HL-60/S4 treated with retinoic acid at 250 ng/mL for 4 days and 3 days (cell line): ENCODE results near the gene FOSL2.

Experiments used
- in situ Hi-C: fragments of 300-500 bp; cut with MboI; formaldehyde crosslinking; loops from 2 replicates; pipeline ENCODE4 v1.7.0; 2022; ENCODE audit warnings: low sequenced_read_pairs

FOSL2 gene

GRCh38 chr2:28393114-28393836 is 617 bp downstream of the FOSL2 start:
- in situ Hi-C loops = no loop called here

- in situ Hi-C loops = no loop called here
These were observed 1.7 kb downstream of the FOSL2 start for GRCh38 chr2:28394331-28394877.

GRCh38 chr2:28394997-28395333 is 2.3 kb downstream of the FOSL2 start:
- in situ Hi-C loops = no loop called here

GRCh38 chr2:28395334-28396061 is 2.8 kb downstream of the FOSL2 start:
- in situ Hi-C loops = no loop called here

GRCh38 chr2:28397043-28397381 is 4.4 kb downstream of the FOSL2 start:
- in situ Hi-C loops = no loop called here

GRCh38 chr2:28398101-28398834 is 5.6 kb downstream of the FOSL2 start:
- in situ Hi-C loops = no loop called here

- in situ Hi-C loops = no loop called here
These were observed 6.6 kb downstream of the FOSL2 start for GRCh38 chr2:28399289-28399688.

- in situ Hi-C loops = no loop called here
These were observed 7.3 kb downstream of the FOSL2 start for GRCh38 chr2:28399956-28400355.

GRCh38 chr2:28400419-28400818 is 7.8 kb downstream of the FOSL2 start:
- in situ Hi-C loops = no loop called here

GRCh38 chr2:28400921-28401320 is 8.3 kb downstream of the FOSL2 start:
- in situ Hi-C loops = no loop called here

- in situ Hi-C loops = no loop called here
These were observed 8.8 kb downstream of the FOSL2 start for GRCh38 chr2:28401411-28401810.

GRCh38 chr2:28401948-28402550 is 9.4 kb downstream of the FOSL2 start:
- in situ Hi-C loops = no loop called here

- in situ Hi-C loops = no loop called here
These were observed 10.8 kb downstream of the FOSL2 start for GRCh38 chr2:28403370-28403956.

- in situ Hi-C loops = no loop called here
These were observed 11.4 kb downstream of the FOSL2 start for GRCh38 chr2:28404086-28404485.

GRCh38 chr2:28405537-28405936 is 12.9 kb downstream of the FOSL2 start:
- in situ Hi-C loops = no loop called here

GRCh38 chr2:28406276-28407096 is 13.8 kb downstream of the FOSL2 start:
- in situ Hi-C loops = no loop called here

- in situ Hi-C loops = no loop called here
These were observed 14.7 kb downstream of the FOSL2 start for GRCh38 chr2:28407131-28407975.

GRCh38 chr2:28407976-28408690 is 15.5 kb downstream of the FOSL2 start:
- in situ Hi-C loops = no loop called here
